ENCODE measurements around the gene MON1A. TPM values are rescaled to one million over a fixed set of nuclear protein-coding genes. Genes with fewer than 3 reads are reported as not detected.
A peak's percentile ranks its signal among the peaks of the same experiment; 100 is the strongest.

Gene MON1A
- total RNA-seq, 1 donor from 2014 or later, result 12.4 TPM

- no peaks in the 10 kb centered on the region for H3K36me3 ChIP-seq (ENCODE audit: insufficient read depth, low read length)
- H3K4me2 ChIP-seq (ENCODE audit: low read length), result no peak overlapping the region
- TF ChIP-seq EZH2 (IDR thresholded peaks at IDR 0.05; ENCODE audit: insufficient read depth, low read length) (no peak), CTCF (IDR thresholded peaks at IDR 0.05; ENCODE audit: insufficient read depth, low read depth, low read length) (no peak)
- Mint-ChIP-seq H3K4me3 (ENCODE audit: unreplicated experiment) (peak overlapping the region; percentile 77), H3K27me3 (ENCODE audit: low read depth, unreplicated experiment) (no peaks in the 10 kb centered on the region), H3K9me3 (ENCODE audit: unreplicated experiment) (no peaks in the 10 kb centered on the region), H3K27ac (ENCODE audit: unreplicated experiment) (peak overlapping the region; percentile 80), H3K36me3 (ENCODE audit: low read depth, unreplicated experiment) (no peaks in the 10 kb centered on the region), H3K4me1 (ENCODE audit: low read depth, unreplicated experiment) (peaks cover 10% of the 10 kb centered on the region)
- H3K4me1 ChIP-seq (ENCODE audit: insufficient read depth, low read length), result peaks cover 19% of the 10 kb centered on the region
- no peak for DNase-seq (ENCODE audit: low read depth)
- H3K9ac ChIP-seq (ENCODE audit: low read length), result no peak overlapping the region
- no peaks in the 10 kb centered on the region for H3K9me3 ChIP-seq (ENCODE audit: insufficient read depth, low read depth, low read length)
- no peak overlapping the region for H3K4me3 ChIP-seq (ENCODE audit: insufficient read depth, low read depth, low read length)
- no peaks in the 10 kb centered on the region for H3K27me3 ChIP-seq (ENCODE audit: insufficient read depth, low read length)
- no peak for FAIRE-seq
- no peaks in the 10 kb centered on the region for H4K20me1 ChIP-seq (ENCODE audit: insufficient read depth, low read length)
- no peak overlapping the region for H3K27ac ChIP-seq (ENCODE audit: low read depth, low read length)
- no peak overlapping the region for H2AFZ ChIP-seq (ENCODE audit: low read depth, low read length)
- peaks cover 14% of the 10 kb centered on the region for H3K79me2 ChIP-seq (ENCODE audit: insufficient read depth, low read length)
Observed at GRCh38 chr3:49927798-49928197, 1.8 kb downstream of the MON1A start.

GRCh38 chr3:49926117-49926728 is 3.4 kb downstream of the MON1A start:
- FAIRE-seq (no peak), DNase-seq (ENCODE audit: low read depth) (no peak)
- Mint-ChIP-seq H3K4me3 (ENCODE audit: unreplicated experiment) (peak overlapping the region; percentile 41), H3K27ac (ENCODE audit: unreplicated experiment) (no peak overlapping the region), H3K36me3 (ENCODE audit: low read depth, unreplicated experiment) (no peaks in the 10 kb centered on the region), H3K4me1 (ENCODE audit: low read depth, unreplicated experiment) (peaks cover 10% of the 10 kb centered on the region), H3K27me3 (ENCODE audit: low read depth, unreplicated experiment) (no peaks in the 10 kb centered on the region), H3K9me3 (ENCODE audit: unreplicated experiment) (no peaks in the 10 kb centered on the region)
- Histone ChIP-seq H3K4me1 (ENCODE audit: insufficient read depth, low read length) (peaks cover 19% of the 10 kb centered on the region), H4K20me1 (ENCODE audit: insufficient read depth, low read length) (no peaks in the 10 kb centered on the region), H3K9ac (ENCODE audit: low read length) (no peak overlapping the region), H3K79me2 (ENCODE audit: insufficient read depth, low read length) (peaks cover 14% of the 10 kb centered on the region), H3K4me3 (ENCODE audit: insufficient read depth, low read depth, low read length) (no peak overlapping the region), H2AFZ (ENCODE audit: low read depth, low read length) (no peak overlapping the region), H3K4me2 (ENCODE audit: low read length) (no peak overlapping the region), H3K27ac (ENCODE audit: low read depth, low read length) (no peak overlapping the region), H3K36me3 (ENCODE audit: insufficient read depth, low read length) (no peaks in the 10 kb centered on the region), H3K9me3 (ENCODE audit: insufficient read depth, low read depth, low read length) (no peaks in the 10 kb centered on the region), H3K27me3 (ENCODE audit: insufficient read depth, low read length) (no peaks in the 10 kb centered on the region)
- no peak for TF ChIP-seq CTCF (IDR thresholded peaks at IDR 0.05; ENCODE audit: insufficient read depth, low read depth, low read length)

- Mint-ChIP-seq H3K36me3 (ENCODE audit: low read depth, unreplicated experiment) (no peaks in the 10 kb centered on the region), H3K4me3 (ENCODE audit: unreplicated experiment) (no peak overlapping the region), H3K27me3 (ENCODE audit: low read depth, unreplicated experiment) (no peaks in the 10 kb centered on the region), H3K9me3 (ENCODE audit: unreplicated experiment) (no peaks in the 10 kb centered on the region), H3K4me1 (ENCODE audit: low read depth, unreplicated experiment) (peaks cover 10% of the 10 kb centered on the region), H3K27ac (ENCODE audit: unreplicated experiment) (no peak overlapping the region)
- Histone ChIP-seq H3K36me3 (ENCODE audit: insufficient read depth, low read length) (no peaks in the 10 kb centered on the region), H3K4me3 (ENCODE audit: insufficient read depth, low read depth, low read length) (no peak overlapping the region), H3K4me1 (ENCODE audit: insufficient read depth, low read length) (peaks cover 19% of the 10 kb centered on the region), H3K27me3 (ENCODE audit: insufficient read depth, low read length) (no peaks in the 10 kb centered on the region), H2AFZ (ENCODE audit: low read depth, low read length) (no peak overlapping the region), H3K4me2 (ENCODE audit: low read length) (no peak overlapping the region), H3K9me3 (ENCODE audit: insufficient read depth, low read depth, low read length) (no peaks in the 10 kb centered on the region), H3K9ac (ENCODE audit: low read length) (no peak overlapping the region), H3K79me2 (ENCODE audit: insufficient read depth, low read length) (peaks cover 14% of the 10 kb centered on the region), H3K27ac (ENCODE audit: low read depth, low read length) (no peak overlapping the region), H4K20me1 (ENCODE audit: insufficient read depth, low read length) (no peaks in the 10 kb centered on the region)
- DNase-seq (ENCODE audit: low read depth) (no peak), FAIRE-seq (no peak)
- TF ChIP-seq CTCF (IDR thresholded peaks at IDR 0.05; ENCODE audit: insufficient read depth, low read depth, low read length), result no peak
- TF ChIP-seq EZH2 (IDR thresholded peaks at IDR 0.05; ENCODE audit: insufficient read depth, low read length), result no peak
Observed at GRCh38 chr3:49925485-49925884, 4.1 kb downstream of the MON1A start.
